Renal pelvis (tissue), 4 donors: Measurements from ENCODE around the gene GNAL. TPM values are rescaled to one million over a fixed set of nuclear protein-coding genes. Genes with fewer than 3 reads are reported as not detected.

Experiments used
- DNase-seq: peaks from one replicate; pipeline ENCODE4 v3.0.0-alpha.2; 2013
- polyA plus RNA-seq, 3 donors: library from polyadenylated mRNA; unstranded; fragments of 120-200 nt; gene quantifications; one replicate each; pipeline ENCODE4 v1.2.1, GENCODE V29; 2013; ENCODE audit not compliant: insufficient read length in 3 of 3

The GNAL gene
- polyA plus RNA-seq, 3 donors = 3.7 to 5.8 (median 4.2) TPM

DNA sequence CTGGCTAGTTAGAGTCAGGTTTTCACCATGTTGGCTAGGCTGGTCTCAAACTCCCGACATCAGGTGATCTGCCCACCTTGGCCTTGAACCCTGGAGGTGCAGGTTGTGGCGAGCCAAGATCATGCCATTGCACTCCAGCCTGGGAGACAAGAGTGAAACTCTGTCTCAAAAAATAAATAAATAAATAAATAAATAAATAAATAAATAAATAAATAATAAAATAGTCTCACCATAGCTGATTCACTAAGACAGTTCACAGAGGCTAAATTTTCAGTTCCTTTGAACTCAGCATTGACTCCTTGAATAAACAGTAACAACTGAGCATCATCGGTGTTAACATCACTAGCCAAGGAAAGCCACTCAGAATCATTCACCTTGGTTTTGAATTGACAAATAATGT lies 32.7 kb downstream of the GNAL start:
- DNase-seq = no peak

DNA sequence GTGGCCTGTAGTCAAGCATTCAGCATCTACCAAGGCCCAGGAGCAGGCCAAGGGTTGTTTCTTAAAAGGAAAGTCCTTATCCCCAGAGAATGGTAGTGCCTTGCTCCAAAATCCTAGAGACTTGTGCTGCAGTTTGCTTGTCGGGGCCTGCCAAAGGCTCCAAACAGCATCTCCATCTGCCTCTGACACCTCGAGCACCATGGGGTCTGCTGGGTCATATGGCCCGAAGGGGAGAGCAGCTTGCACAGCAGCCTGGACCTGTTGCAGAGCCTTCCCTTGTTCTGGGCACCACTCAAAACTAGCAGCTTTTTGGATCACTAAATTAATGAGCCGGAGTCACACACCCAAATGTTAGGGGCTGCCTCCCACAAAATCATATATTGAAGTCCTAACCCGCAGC lies 35.7 kb downstream of the GNAL start:
- no peak for DNase-seq

DNA sequence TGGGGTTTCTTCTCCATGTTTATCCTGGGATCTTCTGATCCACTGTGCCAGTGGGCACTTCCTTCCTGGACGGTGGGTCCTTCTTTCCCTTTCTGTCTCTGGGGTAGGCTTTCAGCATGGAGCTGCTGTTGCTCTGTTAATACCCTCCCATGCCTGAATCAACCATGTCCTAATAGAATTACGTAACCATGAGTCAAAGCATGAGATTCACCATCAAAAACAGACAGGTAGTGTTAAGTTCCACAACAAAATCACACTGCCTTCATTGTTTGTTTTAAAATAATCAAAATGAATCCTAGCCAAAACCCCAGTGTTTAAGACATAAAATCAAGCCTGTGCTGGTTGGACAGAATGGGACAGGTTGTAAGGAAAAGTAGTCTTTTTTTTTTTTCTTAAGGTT lies 37.5 kb downstream of the GNAL start:
- no peak for DNase-seq

DNA sequence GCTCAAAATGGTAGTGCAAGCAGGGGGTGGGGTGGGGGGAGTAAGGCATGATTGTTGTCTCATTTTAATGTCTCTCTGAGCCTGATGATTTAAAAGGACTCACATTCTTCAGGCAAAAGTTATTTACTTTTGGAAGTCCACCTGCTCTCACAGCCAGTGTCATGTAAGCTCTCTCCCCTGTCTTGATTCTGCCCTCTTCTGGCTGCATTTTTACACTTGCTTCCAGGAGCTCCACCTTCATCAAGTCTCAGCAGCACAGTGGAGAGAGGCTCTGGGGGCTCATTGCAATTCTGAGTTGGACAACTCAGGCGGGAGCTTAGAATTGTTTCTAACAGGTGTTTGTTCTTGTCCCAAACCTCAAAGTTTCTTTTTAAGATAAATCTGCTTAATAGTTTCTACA lies 39.2 kb downstream of the GNAL start:
- DNase-seq = no peak

DNA sequence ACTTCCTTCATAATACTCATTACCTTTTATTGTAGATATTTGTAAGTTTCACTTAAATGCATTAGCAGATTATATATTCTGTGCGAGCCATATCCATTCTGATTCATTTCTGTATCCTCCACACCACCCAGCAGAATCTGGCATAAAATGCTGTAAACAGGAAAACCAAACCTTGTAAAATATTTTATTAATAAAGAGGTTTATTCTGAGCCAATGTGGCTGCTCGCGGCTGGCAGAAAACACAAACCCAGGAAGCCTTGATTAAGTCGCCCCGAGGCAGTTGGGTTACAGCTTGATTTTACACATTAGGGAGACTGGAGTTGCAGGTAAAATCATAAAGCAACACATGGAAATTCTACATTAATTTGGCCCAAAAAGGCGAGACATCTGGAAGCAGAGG lies 40.5 kb downstream of the GNAL start:
- no peak for DNase-seq

DNA sequence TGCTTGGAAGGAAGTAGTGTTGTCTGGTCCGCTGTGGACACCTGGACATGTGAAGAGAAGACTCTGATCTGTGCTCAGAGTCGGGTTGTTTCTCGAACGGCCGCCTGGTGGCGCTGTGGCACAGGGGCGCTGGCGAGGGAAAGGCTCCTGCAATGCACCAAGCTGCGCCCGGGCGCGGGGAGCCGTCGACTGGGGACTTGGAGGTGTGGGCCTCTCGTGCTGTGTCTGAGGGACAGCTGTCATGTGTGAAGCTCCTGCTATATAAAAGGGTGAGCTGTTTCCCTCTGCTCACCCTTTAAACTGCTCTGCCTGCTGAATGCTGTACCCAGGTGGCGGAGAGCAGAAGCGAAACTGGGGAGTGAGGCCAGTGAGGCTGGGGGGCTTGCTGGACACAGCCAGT lies 44.0 kb downstream of the GNAL start:
- no peak for DNase-seq

DNA sequence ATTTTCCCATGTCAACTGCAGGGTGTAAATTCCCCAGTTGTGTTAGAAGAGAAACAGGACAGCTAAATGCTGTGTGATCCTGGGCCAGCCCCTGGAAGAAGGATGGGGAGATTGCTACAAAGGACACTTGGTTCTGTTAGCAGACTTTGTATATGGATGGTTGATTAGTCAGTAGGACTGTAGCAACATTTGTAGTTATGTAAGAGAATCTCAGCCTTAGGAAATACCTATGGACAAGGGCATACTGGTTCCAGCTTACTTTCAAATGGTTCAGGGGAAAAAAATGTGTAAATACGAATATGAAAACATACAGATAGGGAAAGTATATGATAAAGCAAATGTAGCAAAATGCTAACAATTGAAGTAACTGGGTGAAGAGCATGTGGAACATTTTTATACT lies 47.6 kb downstream of the GNAL start:
- no peak for DNase-seq

DNA sequence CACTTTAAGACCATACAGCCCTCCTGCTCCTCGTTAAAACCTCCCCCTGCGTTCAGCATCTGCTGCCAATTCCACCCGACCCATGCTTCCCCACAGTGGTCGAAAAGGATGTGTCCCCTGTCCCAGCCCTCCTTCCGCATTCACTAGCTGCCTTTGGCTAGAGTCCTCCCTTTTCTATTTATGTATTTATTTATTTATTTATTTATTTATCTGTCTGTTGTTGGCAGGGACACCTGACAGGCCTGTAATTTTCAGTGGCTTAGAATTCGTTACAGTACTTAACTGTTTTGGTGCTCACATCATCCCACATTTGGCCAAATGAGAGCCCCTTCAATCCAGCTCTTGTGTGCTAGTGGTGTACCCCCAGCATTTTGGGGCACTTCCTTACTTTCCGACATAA lies 50.8 kb downstream of the GNAL start:
- DNase-seq = no peak

DNA sequence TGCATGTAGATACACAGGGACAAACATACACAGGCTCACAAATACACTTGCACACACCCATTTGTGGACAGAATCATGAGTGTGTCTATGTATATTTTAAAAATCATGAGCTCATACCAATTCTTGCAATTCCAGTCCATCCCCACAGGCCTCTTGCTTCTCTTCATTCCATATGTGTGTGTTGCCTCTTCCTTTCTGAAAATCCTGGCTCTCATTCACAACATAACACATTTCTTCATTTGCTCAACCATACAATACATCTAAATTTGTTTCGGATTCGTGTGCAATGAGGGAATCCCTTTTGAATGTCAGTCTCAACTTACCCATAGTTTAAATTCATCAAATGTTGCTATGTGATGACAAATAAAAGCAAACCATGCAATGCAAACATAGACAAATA lies 51.4 kb downstream of the GNAL start:
- no peak for DNase-seq

DNA sequence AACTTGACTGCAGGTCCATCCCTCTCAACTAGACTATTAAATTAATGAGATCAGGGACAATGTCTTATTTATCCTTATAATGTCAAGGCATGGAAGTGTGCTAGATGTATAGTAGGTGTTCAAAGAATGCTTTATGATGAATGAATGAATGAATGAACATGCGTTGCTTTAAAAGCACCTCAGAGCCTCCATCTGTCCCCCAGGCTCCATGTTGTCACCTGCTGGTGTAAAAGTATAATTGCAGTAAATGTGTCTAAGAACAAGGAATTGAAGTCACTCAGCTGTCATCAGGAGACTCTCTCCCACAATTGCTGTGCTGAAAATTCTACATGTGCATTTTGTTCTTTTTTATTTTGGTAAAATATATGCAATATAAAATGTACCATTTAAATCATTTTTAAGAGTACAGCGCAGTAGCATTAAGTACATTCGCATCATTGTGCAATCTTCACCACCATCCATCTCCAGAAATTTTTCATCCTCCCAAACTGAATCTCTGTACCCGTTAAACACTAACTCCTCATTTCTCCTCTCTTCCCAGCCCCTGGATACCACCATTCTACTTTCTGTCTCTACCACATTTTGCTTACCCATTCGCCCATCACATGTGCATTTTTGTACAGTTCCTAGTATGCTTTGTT lies 52.6 kb downstream of the GNAL start:
- DNase-seq = no peak

DNA sequence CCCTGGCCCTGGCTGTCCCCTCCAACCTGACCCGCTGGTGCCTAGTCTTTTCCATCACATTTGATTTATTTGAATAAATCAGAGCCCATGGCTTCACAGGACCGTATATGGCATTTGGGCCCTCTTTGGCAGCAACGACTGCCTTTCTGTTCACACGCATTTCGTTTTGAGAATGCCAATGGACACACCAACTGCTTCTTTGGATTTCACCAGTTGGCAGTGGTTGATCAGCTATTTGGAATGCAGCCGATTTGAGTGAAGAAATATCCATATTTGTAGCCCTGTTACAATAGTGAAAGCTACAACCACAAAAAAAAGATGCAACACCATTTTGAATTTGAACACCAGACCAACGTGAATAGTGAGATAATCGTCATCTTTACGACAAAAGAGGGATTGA lies 56.5 kb downstream of the GNAL start:
- DNase-seq = no peak

DNA sequence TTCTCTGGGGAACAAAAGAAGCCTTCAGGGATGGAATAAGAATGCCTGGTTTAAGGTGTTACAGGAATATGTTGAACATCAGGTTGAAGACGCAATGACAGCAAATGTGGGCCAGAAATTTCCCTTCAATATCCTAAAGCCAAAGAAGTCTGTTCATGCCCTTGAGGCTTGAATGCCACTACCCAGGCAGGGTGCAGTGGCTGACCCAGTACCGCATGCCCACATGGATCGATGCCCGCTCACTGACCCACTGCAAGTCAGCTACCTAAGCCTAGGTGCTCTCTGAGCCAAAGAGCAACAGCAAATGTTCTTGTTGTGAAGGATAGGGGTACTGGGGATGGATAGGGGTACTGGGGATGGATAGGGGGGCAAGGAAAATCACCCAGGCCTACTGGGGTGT lies 58.2 kb downstream of the GNAL start:
- DNase-seq = no peak

DNA sequence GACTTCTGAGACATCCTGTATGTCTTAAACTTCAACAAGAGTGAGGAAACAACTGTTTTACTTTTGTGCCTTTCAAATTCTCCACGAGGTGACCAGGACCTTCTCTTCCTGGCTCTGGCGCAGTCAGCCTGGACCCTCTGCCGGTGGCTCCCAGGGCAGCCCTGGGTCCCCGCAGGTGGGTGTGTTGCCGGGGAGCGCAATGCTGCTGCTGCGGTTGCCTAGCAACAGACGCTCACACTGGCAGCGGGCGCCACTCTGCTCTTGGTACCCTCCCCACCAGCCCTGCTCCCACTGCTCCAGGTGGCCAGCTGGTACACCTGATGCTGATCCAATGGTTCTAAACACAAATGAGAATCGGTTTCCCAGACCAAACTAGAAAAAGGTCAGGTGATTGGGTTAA lies 58.7 kb downstream of the GNAL start:
- DNase-seq = no peak

DNA sequence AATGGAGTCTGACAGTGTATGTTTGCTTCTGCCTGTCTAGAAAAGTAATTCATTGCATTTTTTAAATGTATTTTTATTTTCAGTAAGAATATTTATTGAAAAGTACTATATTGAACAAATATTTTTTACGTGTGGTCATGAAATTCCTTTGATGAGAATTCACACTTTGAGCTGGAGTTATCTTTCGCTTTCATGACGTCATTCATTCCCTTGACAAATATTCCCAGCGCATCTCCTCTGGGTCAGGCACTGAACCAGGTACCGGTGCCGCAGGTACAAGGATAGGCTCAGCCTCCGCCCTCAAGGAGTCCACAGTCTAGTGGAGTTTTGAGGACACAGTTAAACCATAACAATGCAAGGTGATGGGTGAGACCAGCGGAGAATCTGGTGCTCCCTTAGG lies 60.2 kb downstream of the GNAL start:
- no peak for DNase-seq

DNA sequence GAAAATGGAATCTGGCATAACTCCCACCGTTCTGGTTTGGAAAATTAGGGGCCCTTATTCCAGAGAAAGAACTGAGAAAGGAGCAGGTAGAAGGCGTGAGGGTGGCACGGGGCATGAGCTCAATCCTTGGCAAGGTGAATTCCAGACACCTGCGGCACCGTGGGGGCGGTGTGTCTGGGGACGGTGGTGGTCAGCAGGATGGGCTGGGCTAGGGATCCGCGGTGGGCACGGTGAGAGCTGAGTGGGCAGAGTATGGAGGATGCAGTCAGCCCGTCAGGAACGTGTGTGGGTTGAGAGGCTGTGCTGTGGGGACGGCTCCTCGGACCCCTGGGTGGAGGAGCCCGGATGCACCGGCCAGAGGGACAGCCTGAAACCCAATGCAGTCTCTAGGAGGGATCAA lies 61.1 kb downstream of the GNAL start:
- no peak for DNase-seq

DNA sequence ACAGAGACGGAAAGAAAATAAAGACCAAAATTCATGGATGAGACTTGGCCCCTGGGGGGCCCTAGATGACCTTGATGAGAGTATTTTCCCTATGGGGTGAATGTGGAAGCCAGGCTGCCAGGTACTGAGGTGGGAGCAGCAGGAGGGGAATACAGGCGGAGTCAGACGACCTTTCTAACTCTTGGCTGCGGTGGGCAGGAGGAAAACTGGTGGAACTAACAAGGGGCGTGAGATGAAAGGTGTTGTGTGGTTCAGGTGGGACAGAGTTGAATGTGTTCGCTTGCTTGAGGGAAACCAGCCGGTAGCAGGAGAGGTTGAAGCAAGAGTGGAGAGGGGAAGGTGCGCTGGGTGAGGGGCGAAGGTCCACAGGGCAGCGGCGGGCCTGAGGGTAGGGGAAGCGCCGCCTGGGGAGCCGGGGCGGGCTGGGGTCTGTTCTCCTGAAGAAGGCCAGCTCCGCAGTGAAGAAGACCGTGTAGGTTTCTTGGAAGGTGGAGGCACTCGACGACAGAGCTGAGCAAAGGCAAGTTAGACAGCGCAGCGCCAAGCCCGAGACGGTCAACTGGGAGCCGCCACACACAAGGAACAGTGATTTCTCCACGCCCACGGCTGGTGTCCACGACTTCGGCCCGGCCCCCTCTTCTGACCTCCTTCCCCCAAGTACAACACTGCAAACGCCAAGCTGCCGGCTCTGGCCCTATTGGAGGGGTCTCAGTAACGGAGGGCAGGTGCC lies 61.7 kb downstream of the GNAL start:
- no peak for DNase-seq

DNA sequence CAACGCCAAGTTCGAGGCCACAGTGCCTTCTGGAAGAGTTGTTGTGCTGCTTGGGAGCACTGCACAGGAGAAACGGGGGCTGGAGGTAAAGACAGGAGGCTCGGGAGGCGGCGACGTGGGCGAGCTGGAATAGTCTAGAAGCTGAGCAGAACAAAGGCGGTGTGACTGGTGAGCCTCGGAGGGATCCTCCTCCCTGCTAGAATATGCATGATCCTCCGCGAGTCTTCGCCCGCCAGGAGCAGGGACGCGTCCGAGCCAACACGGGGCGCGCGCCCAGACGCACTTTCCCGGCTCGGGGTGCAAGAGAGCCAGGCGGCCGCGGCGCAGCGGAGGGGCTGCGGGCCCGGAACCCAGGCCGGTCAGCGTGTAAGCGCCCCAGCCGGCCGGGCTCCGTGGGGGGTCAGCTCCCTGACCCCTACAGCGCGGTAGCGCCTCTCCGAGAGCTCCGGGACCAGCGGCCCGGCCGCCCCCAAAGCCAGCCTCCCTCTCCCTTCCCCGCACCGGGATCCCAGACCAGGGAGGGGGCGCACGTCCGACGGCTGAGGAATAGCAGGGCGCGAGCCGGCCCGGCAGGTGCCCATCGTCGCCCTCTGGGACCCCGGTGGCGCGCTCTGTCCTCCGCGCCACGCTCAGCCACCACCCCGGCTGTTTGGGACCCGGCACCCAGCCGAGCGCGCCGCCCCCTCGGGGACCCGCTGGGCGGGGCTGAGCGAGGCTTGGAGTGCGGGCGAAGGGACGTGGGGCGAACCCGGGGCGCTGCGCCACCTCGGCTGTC lies 62.5 kb downstream of the GNAL start:
- DNase-seq = no peak

DNA sequence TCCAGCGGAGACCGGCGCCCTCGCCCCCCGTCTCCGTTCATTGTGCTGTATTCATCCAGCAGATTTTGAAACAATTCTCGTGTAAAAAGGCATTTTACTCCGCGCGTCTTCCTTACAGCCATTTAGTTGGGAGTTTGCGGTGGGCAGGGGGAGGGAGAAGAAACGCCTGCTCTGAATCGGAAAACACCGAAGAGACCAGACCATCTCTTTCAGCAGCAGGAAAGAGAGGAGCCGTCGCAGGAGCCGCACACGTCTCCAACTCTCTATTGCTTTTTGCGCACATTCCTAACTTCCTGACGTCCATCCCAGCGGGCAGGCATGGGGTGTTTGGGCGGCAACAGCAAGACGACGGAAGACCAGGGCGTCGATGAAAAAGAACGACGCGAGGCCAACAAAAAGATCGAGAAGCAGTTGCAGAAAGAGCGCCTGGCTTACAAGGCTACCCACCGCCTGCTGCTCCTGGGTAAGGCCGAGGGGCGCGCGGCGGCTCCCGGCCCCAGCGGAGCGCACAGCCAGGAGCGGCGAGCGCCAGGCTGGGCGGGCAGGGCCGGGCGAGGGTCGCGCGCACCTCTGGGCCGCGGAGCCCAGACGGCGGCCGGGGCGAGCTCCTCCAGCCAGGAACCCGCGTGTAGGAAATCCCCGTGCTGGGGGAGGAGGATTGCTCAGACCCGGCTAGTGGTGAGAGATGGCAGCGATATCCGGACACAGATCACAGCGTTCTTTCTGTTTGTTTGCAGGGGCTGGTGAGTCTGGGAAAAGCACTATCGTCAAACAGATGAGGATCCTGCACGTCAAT lies 63.2 kb downstream of the GNAL start:
- DNase-seq = no peak

DNA sequence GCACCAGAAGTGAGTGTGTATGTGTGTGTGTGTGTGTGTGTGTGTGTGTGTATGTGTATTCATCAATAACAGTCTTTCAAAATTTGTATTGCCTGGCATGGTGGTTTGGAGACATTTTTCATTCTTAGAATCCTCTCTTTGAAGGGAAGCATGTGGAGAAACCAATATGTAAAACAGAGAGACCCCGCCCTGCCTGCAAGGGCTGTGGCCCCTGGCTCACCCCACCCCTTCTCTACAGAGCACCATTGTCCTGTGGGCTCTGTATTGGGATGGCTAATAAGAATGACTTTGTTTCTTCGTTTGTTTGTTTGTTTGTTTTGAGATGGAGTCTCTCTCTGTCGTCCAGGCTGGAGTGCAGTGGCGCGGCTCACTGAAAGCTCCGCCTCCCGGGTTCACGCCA lies 65.9 kb downstream of the GNAL start:
- no peak for DNase-seq

DNA sequence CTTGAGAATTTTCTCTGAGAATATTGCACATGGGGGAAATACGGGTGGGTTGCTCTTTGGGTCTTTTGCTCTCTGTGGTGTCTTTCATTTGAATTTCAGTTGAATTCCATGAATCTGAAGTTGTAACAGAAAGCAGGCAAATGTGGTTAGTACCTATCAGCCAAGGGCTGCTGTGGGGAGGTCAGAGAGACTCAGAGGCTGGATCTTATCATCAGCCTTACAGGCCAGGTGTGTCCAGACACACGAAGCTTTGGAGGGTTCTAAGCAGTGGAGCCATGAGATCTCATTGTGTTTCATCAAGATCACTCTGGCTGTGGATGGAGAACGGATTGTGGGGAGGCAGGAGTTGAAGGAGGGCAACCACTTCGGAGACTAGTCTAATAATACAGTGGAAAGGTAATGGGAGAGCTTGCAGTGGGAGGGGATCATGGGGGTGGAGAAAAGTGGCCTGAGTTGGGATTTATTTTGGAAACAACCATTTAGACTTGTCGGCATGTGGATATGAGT lies 68.1 kb downstream of the GNAL start:
- DNase-seq = no peak

DNA sequence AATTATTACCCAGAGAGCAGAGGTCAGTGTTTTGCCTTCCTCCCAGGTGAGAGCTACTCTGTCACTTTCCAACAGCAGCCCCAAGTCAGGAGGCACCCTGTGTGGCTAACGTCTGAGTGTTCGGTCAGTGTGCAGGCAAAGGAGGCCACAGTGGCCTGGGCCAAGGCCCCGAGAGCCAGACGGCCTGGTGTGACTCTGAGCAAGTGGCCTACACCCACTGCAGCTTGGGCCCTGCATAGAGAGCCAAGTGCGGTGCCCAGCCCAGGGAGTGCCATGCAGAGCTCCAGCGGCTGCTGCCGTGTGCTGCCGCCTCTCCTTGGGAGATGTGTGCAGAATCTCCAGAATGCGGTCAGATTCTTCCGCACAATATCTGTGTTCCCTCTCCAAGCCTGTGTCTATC lies 70.4 kb downstream of the GNAL start:
- no peak for DNase-seq

DNA sequence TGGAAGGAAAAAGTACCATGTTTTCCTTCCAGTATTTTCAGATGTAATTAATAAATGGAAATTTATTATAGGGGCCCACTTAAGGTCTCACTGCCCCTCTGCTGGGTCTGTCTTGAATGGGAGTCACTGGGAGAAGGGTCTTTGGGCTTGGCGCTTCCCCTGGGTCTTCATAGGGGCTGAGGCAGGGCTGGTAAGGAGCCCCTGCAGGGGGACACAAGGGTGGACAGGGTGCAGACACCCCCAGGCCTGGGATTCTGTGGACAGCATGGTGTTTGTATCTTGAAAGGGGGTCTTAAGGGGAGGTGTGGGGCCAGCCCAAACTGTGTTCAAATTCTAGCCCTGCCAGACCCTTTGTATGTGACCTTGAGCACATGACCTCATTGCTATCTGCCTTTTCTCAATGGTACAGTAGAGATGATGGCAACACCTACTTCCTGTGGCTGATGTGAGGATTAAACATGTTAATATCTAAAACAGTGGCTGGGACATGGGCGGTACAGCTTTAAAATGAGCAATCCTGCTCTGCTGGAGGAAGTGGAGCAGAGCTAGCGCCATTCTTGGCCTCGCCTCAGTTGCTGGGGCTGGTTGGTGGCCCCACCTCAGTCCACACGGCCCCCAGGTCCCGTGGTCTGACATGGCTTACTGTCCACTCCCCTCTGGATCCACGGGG lies 71.6 kb downstream of the GNAL start:
- DNase-seq = no peak
